ENCODE measurements around the gene KLRC2.
"Not testable (repeated sequence)": the region's sequence is repeated elsewhere in the genome, so short reads cannot be mapped to it uniquely, and the experiment has no call there.

The KLRC2 gene

DNA sequence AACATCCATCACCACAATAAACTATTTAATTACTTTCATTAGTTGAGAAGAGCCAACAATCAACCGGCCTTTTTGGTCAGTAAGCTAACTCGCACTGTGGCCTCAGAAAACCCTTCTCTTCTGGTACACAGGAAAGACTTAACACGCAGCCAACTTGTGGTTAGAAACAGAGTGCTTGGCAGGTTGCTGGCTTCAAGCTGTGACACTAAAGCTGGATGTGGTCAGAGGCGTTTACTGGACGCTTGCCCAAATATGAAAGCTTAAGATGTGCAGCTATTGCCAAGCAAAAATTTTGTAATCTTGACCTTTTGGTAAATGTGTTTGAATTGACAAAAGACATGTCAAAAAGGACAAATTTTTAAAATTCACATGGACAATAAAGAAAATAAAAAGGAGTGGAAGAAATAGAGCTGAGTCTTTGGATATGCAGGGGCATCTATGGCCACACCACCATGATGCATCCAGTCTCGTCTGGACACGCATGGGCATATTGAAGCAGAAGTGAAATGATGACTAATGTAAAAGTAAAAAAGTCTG lies 43.3 kb downstream of the KLRC2 start:
- Histone ChIP-seq H3K27ac (ENCODE audit: low read length) (peak overlapping the region; percentile 47), H3K9ac (ENCODE audit: low read length) (no peak overlapping the region), H3K4me3 (ENCODE audit: low read length) (0 out of 2 replicates have a peak overlapping the region, but pooled peaks have one; percentile 12), H2AFZ (ENCODE audit: low read depth, low read length) (0 out of 2 replicates have a peak overlapping the region, but pooled peaks have one; percentile 19), H3K79me2 (ENCODE audit: low read length) (no peaks in the 10 kb centered on the region), H3K36me3 (replicated peaks; ENCODE audit: low read depth, low read length) (no peaks in the 10 kb centered on the region), H3K27me3 (ENCODE audit: low read depth, low read length) (no peaks in the 10 kb centered on the region), H3K9me3 (ENCODE audit: insufficient read depth, low read length) (peaks cover 3% of the 10 kb centered on the region; the same call in 1 of the 2 replicates), H3K4me1 (ENCODE audit: low read length) (peaks cover 44% of the 10 kb centered on the region), H4K20me1 (ENCODE audit: insufficient read depth, low read length) (no peaks in the 10 kb centered on the region), H3K4me2 (ENCODE audit: low read length) (peak overlapping the region; percentile 38)
- TF ChIP-seq CTCF (IDR thresholded peaks at IDR 0.05; ENCODE audit: low read depth, low read length) = no peak
- TF ChIP-seq EZH2phosphoT487 (IDR thresholded peaks at IDR 0.05; ENCODE audit: low read depth) = no peak

- H3K27me3 ChIP-seq (ENCODE audit: low read depth, low read length); H3K79me2 ChIP-seq (ENCODE audit: low read length); H3K4me2 ChIP-seq (ENCODE audit: low read length); H4K20me1 ChIP-seq (ENCODE audit: insufficient read depth, low read length); H3K9me3 ChIP-seq (ENCODE audit: insufficient read depth, low read length); H3K9ac ChIP-seq (ENCODE audit: low read length); H3K36me3 ChIP-seq (replicated peaks; ENCODE audit: low read depth, low read length); H3K27ac ChIP-seq (ENCODE audit: low read length); H2AFZ ChIP-seq (ENCODE audit: low read depth, low read length); H3K4me3 ChIP-seq (ENCODE audit: low read length): not testable (repeated sequence)
- H3K4me1 ChIP-seq (ENCODE audit: low read length) = peaks cover 44% of the 10 kb centered on the region
Observed at GRCh38 chr12:10390991-10391390, 44.8 kb downstream of the KLRC2 start.

DNA sequence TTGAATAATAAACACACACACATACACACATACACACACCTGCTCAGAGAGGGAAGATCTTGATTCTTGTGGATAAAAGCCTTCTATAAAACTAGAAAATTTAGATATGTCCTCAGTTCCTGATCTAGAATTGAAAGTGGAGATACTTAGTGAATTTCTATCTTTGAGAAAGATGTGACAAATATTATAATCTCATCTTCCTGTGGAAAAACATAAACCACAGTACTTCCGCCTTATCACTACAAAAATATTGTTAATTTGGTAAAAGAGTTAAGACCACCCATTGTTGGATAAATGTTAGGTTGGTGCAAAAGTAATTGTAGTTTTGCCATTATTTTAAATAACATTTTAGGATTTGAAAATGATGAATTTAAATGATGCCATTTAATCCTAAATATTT lies 45.9 kb downstream of the KLRC2 start, which contains the start of gene KLRK1:
Gene KLRK1, minus strand, starts transcription at position 138 of the 400 bp plus-strand sequence. CDS start 1,231 bp downstream, outside the sequence.
- H3K27ac ChIP-seq (ENCODE audit: low read length) = no peak within 1 kb of the TSS
- H3K27me3 ChIP-seq (ENCODE audit: low read depth, low read length) = no peaks in the 10 kb centered on the region
- no peak within 1 kb of the TSS for H3K4me3 ChIP-seq (ENCODE audit: low read length)
- H3K36me3 ChIP-seq (replicated peaks; ENCODE audit: low read depth, low read length) = no peaks in the 10 kb centered on the region
- H3K79me2 ChIP-seq (ENCODE audit: low read length) = no peaks in the 10 kb centered on the region
- no peak within 1 kb of the TSS for H2AFZ ChIP-seq (ENCODE audit: low read depth, low read length)
- no peak within 1 kb of the TSS for H3K4me2 ChIP-seq (ENCODE audit: low read length)
- H3K9ac ChIP-seq (ENCODE audit: low read length) = no peak within 1 kb of the TSS
- no peaks in the 10 kb centered on the region for H3K9me3 ChIP-seq (ENCODE audit: insufficient read depth, low read length)
- TF ChIP-seq CTCF (IDR thresholded peaks at IDR 0.05; ENCODE audit: low read depth, low read length) (no peak), EZH2phosphoT487 (IDR thresholded peaks at IDR 0.05; ENCODE audit: low read depth) (no peak)
- H3K4me1 ChIP-seq (ENCODE audit: low read length) = peaks cover 33% of the 10 kb centered on the region
- no peaks in the 10 kb centered on the region for H4K20me1 ChIP-seq (ENCODE audit: insufficient read depth, low read length)

GRCh38 chr12:10388624-10389413 lies 47.0 kb downstream of the KLRC2 start:
- Histone ChIP-seq H3K9ac (ENCODE audit: low read length) (no peak overlapping the region), H3K9me3 (ENCODE audit: insufficient read depth, low read length) (no peaks in the 10 kb centered on the region), H3K27me3 (ENCODE audit: low read depth, low read length) (no peaks in the 10 kb centered on the region), H3K27ac (ENCODE audit: low read length) (no peak overlapping the region), H3K36me3 (replicated peaks; ENCODE audit: low read depth, low read length) (no peaks in the 10 kb centered on the region), H2AFZ (ENCODE audit: low read depth, low read length) (no peak overlapping the region), H3K4me3 (ENCODE audit: low read length) (no peak overlapping the region), H3K4me1 (ENCODE audit: low read length) (peaks cover 24% of the 10 kb centered on the region), H3K4me2 (ENCODE audit: low read length) (no peak overlapping the region), H3K79me2 (ENCODE audit: low read length) (no peaks in the 10 kb centered on the region), H4K20me1 (ENCODE audit: insufficient read depth, low read length) (no peaks in the 10 kb centered on the region)
- TF ChIP-seq CTCF (IDR thresholded peaks at IDR 0.05; ENCODE audit: low read depth, low read length) (no peak), EZH2phosphoT487 (IDR thresholded peaks at IDR 0.05; ENCODE audit: low read depth) (no peak)

GRCh38 chr12:10387498-10387897 lies 48.3 kb downstream of the KLRC2 start:
- H3K27ac ChIP-seq (ENCODE audit: low read length); H3K79me2 ChIP-seq (ENCODE audit: low read length); H3K27me3 ChIP-seq (ENCODE audit: low read depth, low read length); H3K4me3 ChIP-seq (ENCODE audit: low read length); H3K36me3 ChIP-seq (replicated peaks; ENCODE audit: low read depth, low read length); H3K4me2 ChIP-seq (ENCODE audit: low read length); H3K9ac ChIP-seq (ENCODE audit: low read length); H3K9me3 ChIP-seq (ENCODE audit: insufficient read depth, low read length); H4K20me1 ChIP-seq (ENCODE audit: insufficient read depth, low read length); H2AFZ ChIP-seq (ENCODE audit: low read depth, low read length): not testable (repeated sequence)
- H3K4me1 ChIP-seq (ENCODE audit: low read length) = peaks cover 11% of the 10 kb centered on the region
